ENCODE results near the gene SIRT5.

SIRT5 gene

DNA sequence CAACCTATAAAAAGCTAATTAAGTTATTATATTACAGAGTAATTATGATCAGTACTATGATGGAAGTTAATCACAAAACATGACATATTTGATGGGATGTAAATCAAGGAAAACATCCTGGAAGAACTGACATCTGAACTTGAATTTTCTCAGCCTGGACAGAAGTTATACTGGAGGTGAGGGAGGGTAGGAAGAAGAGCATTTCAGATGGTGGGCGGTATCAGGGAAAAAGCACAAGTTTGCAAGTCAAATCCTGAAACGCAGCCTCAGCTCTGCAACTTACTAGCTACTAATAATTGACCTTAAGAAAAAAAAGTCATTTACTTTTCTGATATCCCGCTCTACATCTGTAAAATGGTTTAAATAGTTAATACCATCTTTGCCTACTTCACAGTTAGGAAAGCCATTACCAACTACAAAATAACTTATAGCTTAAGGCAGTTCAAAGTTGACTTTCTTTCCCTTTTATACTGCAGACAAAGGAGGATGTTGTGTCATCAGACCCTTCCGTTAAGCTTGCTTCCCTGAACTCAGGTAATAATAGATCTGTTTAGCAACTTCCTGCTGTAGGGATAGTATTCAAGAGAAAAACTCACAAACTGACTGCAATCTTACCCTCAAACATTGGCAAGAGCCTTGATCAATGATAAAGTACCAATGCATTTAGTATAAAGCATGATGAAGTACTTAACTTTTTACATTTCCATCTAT, 61.7 kb downstream of the SIRT5 start:
- DNase-seq (ENCODE audit: low read depth), result no peak

DNA sequence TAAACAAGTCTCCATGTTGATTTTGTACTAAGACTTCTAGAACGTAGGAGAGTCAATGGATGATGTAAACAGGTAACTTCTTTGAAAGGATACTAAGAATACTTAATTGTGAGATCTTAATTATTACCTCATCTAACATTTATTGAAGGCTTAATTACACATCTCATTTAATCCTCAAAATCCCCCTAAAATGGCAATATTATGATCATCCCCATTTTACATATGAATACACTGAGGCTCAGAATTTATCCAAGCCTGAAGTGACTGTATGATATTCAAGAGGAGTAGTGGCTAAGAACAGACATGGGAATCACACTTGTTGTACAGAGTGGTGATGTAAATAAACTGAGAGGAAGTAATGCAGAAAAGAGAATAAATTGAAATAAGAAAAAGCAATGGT, 63.6 kb downstream of the SIRT5 start:
- no peak for DNase-seq (ENCODE audit: low read depth)

DNA sequence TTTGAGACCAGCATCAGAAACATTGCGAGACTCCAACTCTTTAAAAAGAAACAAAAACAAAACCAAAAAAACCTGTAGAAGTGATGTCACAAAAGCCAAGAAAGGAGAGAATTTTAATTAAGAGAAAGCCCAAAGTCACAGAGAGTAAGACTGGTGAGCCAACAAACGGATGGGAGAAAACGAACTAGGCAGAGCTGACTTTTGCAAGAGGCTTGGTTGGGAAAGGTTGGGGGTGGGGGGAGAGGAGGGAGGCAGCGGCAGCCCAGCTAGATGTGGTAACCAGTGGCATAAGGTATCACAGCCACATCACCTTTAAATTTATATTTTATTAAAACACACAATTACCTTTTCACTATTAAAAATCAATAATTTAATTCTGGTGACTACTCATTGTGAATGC, 64.2 kb downstream of the SIRT5 start:
- DNase-seq (ENCODE audit: low read depth), result no peak

DNA sequence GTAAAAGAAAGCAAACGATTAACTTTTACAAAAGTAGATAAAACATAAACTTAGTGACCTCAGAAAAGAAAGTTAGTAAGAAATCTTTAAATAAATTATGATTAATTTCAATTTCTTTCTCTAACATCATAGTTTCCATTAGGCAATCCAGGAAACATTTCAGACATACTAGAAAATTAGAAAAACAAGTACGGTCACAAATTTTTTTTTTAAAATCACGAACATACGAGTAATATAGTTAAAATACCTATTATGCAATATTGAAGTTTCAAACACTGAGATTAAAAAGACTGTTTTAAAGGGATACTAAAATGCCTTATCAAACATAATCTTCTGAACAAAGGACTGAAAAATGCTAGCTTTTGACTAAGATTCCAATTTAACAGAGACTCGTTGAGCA, 66.9 kb downstream of the SIRT5 start:
- no peak for DNase-seq (ENCODE audit: low read depth)

DNA sequence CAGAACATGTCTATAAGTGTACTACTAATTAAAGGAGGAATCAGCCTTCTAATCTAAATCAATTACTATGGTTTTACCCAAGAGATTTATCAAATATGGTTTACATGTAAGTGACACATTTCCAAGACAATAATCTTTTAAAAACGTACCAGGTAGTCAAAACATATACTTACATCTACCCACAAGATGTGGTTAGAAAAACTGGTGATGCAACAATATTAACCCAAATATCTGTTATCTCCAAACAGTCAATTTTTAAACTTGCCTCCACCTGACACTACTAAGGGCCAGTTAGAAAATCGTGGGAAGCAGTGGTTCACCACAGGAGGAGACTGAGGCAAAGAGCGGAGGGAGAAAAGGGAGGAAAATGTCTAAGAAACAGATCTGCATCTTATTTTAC, 68.7 kb downstream of the SIRT5 start:
- DNase-seq (ENCODE audit: low read depth), result no peak

DNA sequence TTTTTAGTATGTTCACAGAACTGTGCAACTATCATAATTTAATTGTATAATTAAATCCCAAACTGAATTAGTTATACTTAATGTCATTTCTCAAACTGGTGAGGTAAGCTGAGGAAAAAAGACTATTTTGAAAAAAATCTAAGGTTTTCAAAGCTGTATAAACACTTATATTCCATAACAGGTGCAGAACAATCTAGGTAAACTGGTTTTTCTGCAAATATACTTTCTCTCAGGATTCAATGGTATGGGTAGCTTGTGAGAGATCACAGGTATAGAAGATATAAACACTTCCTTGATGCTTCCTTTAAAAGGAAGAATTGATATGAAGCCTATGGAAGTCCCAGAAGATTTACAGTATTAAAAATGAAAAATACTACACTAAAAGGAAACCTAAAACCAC, 74.4 kb downstream of the SIRT5 start:
- no peak for DNase-seq (ENCODE audit: low read depth)

- DNase-seq (ENCODE audit: low read depth), result no peak
These were observed 75.0 kb downstream of the SIRT5 start for GRCh38 chr6:13649393-13649792.

GRCh38 chr6:13653296-13653695, 78.9 kb downstream of the SIRT5 start:
- no peak for DNase-seq (ENCODE audit: low read depth)

DNA sequence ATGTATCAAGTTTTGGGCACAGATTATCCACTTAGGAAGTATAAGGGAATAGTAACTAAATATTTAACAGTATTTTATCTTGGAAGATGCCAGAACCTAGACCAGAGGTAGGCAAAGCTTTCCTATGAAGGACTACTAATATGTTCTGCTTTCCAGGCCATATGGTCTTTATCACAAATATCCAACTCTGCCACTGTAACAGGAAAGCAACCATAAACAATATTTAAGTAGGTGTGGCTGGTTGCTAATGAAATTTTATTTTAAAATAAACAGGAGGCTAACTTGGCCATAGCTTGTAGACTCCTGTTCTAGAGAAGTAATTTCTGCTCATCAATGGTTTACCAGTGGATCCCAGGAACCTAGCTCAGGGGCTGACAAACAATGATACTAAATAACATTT, 80.1 kb downstream of the SIRT5 start:
- DNase-seq (ENCODE audit: low read depth), result no peak

DNA sequence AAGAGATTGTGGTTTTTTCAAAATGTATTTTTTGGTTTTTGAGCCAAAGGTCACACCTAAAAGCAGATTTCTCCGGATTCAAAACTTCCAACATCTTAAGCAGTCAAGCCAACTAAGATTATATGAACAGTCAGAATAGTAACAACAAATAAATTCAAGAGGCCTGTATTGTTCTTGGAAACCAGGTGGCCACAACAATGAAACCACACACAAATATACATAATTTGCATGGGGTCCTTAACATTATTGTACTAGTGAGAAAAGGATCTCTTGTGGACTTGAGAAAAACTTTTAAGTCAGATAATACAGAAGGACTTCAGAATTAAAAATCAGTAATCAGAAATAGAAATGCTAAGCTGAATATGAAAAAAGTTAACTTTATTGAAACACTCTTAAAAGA, 81.3 kb downstream of the SIRT5 start:
- no peak for DNase-seq (ENCODE audit: low read depth)

- no peak for DNase-seq (ENCODE audit: low read depth)
These were observed 85.9 kb downstream of the SIRT5 start for GRCh38 chr6:13660273-13660672.

- no peak for DNase-seq (ENCODE audit: low read depth)
These were observed 86.5 kb downstream of the SIRT5 start for GRCh38 chr6:13660893-13661292.

DNA sequence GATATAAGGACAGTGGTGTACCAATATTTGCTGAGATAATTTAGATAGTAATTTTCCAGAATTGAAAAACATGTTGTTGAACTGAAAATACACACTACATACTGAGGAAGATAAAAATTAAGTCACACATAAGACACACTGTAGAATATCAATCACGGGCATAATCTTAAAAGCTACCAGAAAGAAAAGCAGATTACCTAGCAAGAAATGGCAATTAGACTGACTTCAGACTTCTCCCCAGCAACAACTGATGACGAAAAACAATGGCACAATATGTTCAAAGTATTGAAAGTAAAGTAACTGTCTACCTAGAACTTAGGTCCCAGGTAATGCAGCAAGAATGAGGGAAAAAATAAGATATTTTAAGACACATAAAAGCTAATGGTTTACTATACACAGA, 87.2 kb downstream of the SIRT5 start:
- no peak for DNase-seq (ENCODE audit: low read depth)

DNA sequence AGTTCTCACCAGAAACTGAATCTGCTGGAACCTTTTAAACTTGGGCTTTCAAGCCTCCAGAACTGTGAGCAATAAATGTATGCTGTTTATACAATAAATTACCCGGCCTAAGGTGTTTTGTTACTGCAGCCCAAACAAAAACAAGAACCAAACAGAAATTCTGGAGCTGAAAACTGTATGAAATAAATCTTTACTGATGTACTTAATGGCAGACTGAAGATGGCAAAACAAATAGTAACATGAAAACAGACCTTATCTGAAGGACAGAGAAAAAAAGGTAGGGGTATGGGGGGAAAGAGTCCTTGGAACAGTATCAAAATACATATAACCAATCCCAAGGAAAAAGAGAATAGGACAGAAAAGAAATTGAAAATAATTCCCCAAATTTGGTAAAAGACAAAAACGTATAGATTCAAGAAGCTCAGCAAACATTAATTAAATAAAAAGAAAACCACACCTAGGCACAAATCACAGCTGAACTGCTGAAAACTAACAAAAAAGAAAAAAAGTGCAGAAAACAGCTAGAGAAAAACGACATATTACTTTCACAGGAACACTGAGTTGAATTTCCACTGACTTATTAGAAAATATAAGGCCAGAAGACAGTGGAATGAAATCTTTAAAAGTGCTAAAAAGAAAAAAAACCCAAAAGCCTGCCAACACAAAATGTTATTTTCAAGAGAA, 88.4 kb downstream of the SIRT5 start:
- DNase-seq (ENCODE audit: low read depth), result no peak

DNA sequence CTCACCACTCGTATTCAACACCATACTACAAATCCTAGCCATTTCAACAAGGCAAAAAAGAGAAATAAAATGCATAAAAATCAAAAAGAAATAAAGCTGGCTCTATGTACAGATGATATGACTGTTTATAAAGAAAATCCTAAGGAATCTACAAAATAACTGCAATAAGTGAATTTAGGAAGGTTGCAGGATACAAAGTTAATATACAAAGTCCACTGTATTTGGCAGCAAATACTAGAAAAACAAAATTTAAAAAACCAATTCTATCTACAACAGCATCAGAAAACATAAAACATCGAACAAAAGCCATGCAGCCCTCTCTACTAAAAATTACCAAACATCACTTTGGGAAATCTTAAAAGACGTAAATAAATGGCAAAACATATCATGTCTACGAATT, 89.6 kb downstream of the SIRT5 start:
- no peak for DNase-seq (ENCODE audit: low read depth)

All from stimulated activated CD8-positive, alpha-beta memory T cell treated with anti-CD3 and anti-CD28 coated beads, Interleukin-4, amount 100 ng/mL, for 24 hours (primary cell).